ENCODE data around the gene NUDT16L1. TPM values are rescaled to one million over a fixed set of nuclear protein-coding genes. Genes with fewer than 3 reads are reported as not detected.

The NUDT16L1 gene
- total RNA-seq, 1 donor from 2014 or later: 61.9 TPM

GRCh38 chr16:4655801-4656200, 37.6 kb upstream of the NUDT16L1 start:
- intact Hi-C loops (cut with micrococcal nuclease): no loop called here
- H3K36me3 ChIP-seq: peaks cover 79% of the 10 kb centered on the region

GRCh38 chr16:4656221-4656620, 37.1 kb upstream of the NUDT16L1 start:
- H3K9me3 ChIP-seq (replicated peaks): no peaks in the 10 kb centered on the region
- DNase-seq: no peak
- H3K4me1 ChIP-seq: peaks cover 20% of the 10 kb centered on the region
- H3K4me3 ChIP-seq: no peak overlapping the region
- intact Hi-C loops (cut with micrococcal nuclease): no loop called here
- peaks cover 75% of the 10 kb centered on the region for H3K36me3 ChIP-seq
- H3K27me3 ChIP-seq (ENCODE audit: low read depth): no peaks in the 10 kb centered on the region
- no peak for TF ChIP-seq CTCF (IDR thresholded peaks at IDR 0.05; ENCODE audit: borderline replicate concordance)
- no peak overlapping the region for H3K27ac ChIP-seq (replicated peaks)

More at GRCh38 chr16:4655801-4656200, 37.6 kb upstream of the NUDT16L1 start:
- Histone ChIP-seq H3K27ac (replicated peaks) (no peak overlapping the region), H3K4me1 (peaks cover 16% of the 10 kb centered on the region), H3K27me3 (ENCODE audit: low read depth) (no peaks in the 10 kb centered on the region), H3K9me3 (replicated peaks) (no peaks in the 10 kb centered on the region), H3K4me3 (no peak overlapping the region)
- no peak for DNase-seq
- no peak for TF ChIP-seq CTCF (IDR thresholded peaks at IDR 0.05; ENCODE audit: borderline replicate concordance)

GRCh38 chr16:4656695-4657686, 36.4 kb upstream of the NUDT16L1 start:
- Histone ChIP-seq H3K27me3 (ENCODE audit: low read depth) (no peaks in the 10 kb centered on the region), H3K36me3 (peaks cover 69% of the 10 kb centered on the region), H3K27ac (replicated peaks) (no peak overlapping the region), H3K9me3 (replicated peaks) (no peaks in the 10 kb centered on the region), H3K4me3 (no peak overlapping the region), H3K4me1 (peaks cover 24% of the 10 kb centered on the region)
- TF ChIP-seq CTCF (IDR thresholded peaks at IDR 0.05; ENCODE audit: borderline replicate concordance): no peak
- DNase-seq: no peak
- intact Hi-C loops (cut with micrococcal nuclease): no loop called here

- peaks cover 45% of the 10 kb centered on the region for H3K36me3 ChIP-seq
- peaks cover 38% of the 10 kb centered on the region for H3K4me1 ChIP-seq
- intact Hi-C loops (cut with micrococcal nuclease): no loop called here
- no peaks in the 10 kb centered on the region for H3K27me3 ChIP-seq (ENCODE audit: low read depth)
- H3K9me3 ChIP-seq (replicated peaks): no peaks in the 10 kb centered on the region
- peak overlapping the region; percentile 43 for H3K27ac ChIP-seq (replicated peaks)
- no peak for TF ChIP-seq CTCF (IDR thresholded peaks at IDR 0.05; ENCODE audit: borderline replicate concordance)
- no peak for DNase-seq
- H3K4me3 ChIP-seq: no peak overlapping the region
Observed at GRCh38 chr16:4659363-4660353, 33.7 kb upstream of the NUDT16L1 start.

- Histone ChIP-seq H3K27ac (replicated peaks) (peak overlapping the region; percentile 43), H3K4me3 (no peak overlapping the region), H3K27me3 (ENCODE audit: low read depth) (no peaks in the 10 kb centered on the region), H3K36me3 (peaks cover 45% of the 10 kb centered on the region), H3K9me3 (replicated peaks) (no peaks in the 10 kb centered on the region), H3K4me1 (peaks cover 45% of the 10 kb centered on the region)
- DNase-seq: peak; percentile 51
- no peak for TF ChIP-seq CTCF (IDR thresholded peaks at IDR 0.05; ENCODE audit: borderline replicate concordance)
- intact Hi-C loops (cut with micrococcal nuclease): no loop called here
Observed at GRCh38 chr16:4660454-4661007, 32.8 kb upstream of the NUDT16L1 start.

Data from left ventricle myocardium inferior (tissue), 1 donor.